ENCODE data around the gene OR5P2. TPM values are rescaled to one million over a fixed set of nuclear protein-coding genes. Genes with fewer than 3 reads are reported as not detected.

Gene OR5P2, protein sequence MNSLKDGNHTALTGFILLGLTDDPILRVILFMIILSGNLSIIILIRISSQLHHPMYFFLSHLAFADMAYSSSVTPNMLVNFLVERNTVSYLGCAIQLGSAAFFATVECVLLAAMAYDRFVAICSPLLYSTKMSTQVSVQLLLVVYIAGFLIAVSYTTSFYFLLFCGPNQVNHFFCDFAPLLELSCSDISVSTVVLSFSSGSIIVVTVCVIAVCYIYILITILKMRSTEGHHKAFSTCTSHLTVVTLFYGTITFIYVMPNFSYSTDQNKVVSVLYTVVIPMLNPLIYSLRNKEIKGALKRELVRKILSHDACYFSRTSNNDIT
- total RNA-seq (ENCODE audit: low replicate concordance), result not detected in 2 replicates

DNA sequence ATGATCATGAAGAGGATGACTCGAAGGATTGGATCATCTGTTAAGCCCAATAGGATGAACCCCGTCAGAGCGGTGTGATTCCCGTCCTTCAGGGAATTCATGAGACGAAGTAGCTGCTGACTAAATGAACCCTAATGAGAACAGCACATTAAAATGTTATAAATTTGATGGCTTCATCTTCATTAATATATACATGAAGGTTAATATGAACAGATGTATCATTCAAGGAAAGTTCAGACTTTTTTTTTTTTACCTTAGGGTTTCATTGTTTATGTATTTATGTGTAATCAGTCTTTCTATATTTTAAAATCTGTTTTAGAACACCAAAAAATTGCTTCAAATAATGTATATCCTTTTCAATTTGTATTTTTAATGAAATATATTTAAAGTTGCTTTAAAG is at the start of gene OR5P2:
Gene OR5P2 (minus strand): TSS at position 101 of the 400 bp plus-strand sequence. CDS start 0 bp downstream, at position 101.
- H3K36me3 ChIP-seq, result peaks cover 5% of the 10 kb centered on the region
- no peaks in the 10 kb centered on the region for H3K4me1 ChIP-seq
- no peak for DNase-seq (ENCODE audit: low spot score)
- no peaks in the 10 kb centered on the region for H3K4me1 Mint-ChIP-seq
- H3K27ac ChIP-seq, result no peak within 1 kb of the TSS
- no peaks in the 10 kb centered on the region for H3F3A ChIP-seq (ENCODE audit: low read depth)
- H4K20me1 ChIP-seq (ENCODE audit: low read depth), result no peaks in the 10 kb centered on the region
- no peaks in the 10 kb centered on the region for H3K27me3 ChIP-seq
- no peak within 1 kb of the TSS for H3K27ac Mint-ChIP-seq
- TF ChIP-seq EZH2 (IDR thresholded peaks at IDR 0.05) (no peak), EZH2phosphoT487 (IDR thresholded peaks at IDR 0.05) (no peak)
- H3K4me3 ChIP-seq, result no peak within 1 kb of the TSS
- H3K79me2 ChIP-seq (ENCODE audit: low read depth), result no peaks in the 10 kb centered on the region
- H3K9me3 ChIP-seq (ENCODE audit: low read depth), result no peaks in the 10 kb centered on the region
- no peak within 1 kb of the TSS for H3K4me2 ChIP-seq
- H3K36me3 Mint-ChIP-seq, result no peaks in the 10 kb centered on the region
- H2AFZ ChIP-seq (replicated peaks), result no peak within 1 kb of the TSS
- H3K27me3 Mint-ChIP-seq (ENCODE audit: insufficient read depth, low read depth), result no peaks in the 10 kb centered on the region
- no peaks in the 10 kb centered on the region for H3K9me3 Mint-ChIP-seq
- H3K9ac ChIP-seq, result no peak within 1 kb of the TSS
- H3K4me3 Mint-ChIP-seq, result no peak within 1 kb of the TSS

DNA sequence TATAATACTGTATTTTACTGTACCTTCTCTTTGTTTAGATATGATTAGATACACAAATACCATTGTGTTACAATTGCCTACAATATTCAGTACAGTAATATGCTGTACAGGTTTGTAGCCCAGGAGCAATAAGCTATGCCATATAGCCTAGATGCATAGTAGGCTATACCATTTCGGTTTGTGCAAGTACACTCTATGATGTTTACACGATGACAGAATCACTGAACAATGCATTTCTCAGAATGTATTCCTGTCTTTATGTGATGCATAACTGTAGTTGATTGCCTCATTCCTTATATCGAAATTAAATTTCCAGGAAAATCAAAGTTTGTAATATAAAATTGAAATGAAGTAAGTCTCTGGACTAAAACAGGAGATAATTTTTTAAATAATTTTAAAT is 49.3 kb upstream of the OR5P2 start:
- H3K4me1 Mint-ChIP-seq, result peaks cover 2% of the 10 kb centered on the region
- Histone ChIP-seq H3K79me2 (ENCODE audit: low read depth) (no peaks in the 10 kb centered on the region), H3K9ac (no peak overlapping the region), H3K4me3 (no peak overlapping the region), H2AFZ (replicated peaks) (no peak overlapping the region), H3K9me3 (ENCODE audit: low read depth) (no peaks in the 10 kb centered on the region), H3K4me1 (no peaks in the 10 kb centered on the region), H3K4me2 (no peak overlapping the region), H3K27ac (no peak overlapping the region), H4K20me1 (ENCODE audit: low read depth) (no peaks in the 10 kb centered on the region), H3F3A (ENCODE audit: low read depth) (no peaks in the 10 kb centered on the region), H3K27me3 (no peaks in the 10 kb centered on the region), H3K36me3 (no peaks in the 10 kb centered on the region)
- H3K4me3 Mint-ChIP-seq, result no peak overlapping the region
- H3K36me3 Mint-ChIP-seq, result no peaks in the 10 kb centered on the region
- no peak for DNase-seq (ENCODE audit: low spot score)
- H3K27me3 Mint-ChIP-seq (ENCODE audit: insufficient read depth, low read depth), result no peaks in the 10 kb centered on the region
- no peak overlapping the region for H3K27ac Mint-ChIP-seq
- TF ChIP-seq EZH2phosphoT487 (IDR thresholded peaks at IDR 0.05) (no peak), EZH2 (IDR thresholded peaks at IDR 0.05) (no peak)
- TF ChIP-seq, protein P1, sequence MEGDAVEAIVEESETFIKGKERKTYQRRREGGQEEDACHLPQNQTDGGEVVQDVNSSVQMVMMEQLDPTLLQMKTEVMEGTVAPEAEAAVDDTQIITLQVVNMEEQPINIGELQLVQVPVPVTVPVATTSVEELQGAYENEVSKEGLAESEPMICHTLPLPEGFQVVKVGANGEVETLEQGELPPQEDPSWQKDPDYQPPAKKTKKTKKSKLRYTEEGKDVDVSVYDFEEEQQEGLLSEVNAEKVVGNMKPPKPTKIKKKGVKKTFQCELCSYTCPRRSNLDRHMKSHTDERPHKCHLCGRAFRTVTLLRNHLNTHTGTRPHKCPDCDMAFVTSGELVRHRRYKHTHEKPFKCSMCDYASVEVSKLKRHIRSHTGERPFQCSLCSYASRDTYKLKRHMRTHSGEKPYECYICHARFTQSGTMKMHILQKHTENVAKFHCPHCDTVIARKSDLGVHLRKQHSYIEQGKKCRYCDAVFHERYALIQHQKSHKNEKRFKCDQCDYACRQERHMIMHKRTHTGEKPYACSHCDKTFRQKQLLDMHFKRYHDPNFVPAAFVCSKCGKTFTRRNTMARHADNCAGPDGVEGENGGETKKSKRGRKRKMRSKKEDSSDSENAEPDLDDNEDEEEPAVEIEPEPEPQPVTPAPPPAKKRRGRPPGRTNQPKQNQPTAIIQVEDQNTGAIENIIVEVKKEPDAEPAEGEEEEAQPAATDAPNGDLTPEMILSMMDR (IDR thresholded peaks at IDR 0.05), result no peak
- H3K9me3 Mint-ChIP-seq, result no peaks in the 10 kb centered on the region

DNA sequence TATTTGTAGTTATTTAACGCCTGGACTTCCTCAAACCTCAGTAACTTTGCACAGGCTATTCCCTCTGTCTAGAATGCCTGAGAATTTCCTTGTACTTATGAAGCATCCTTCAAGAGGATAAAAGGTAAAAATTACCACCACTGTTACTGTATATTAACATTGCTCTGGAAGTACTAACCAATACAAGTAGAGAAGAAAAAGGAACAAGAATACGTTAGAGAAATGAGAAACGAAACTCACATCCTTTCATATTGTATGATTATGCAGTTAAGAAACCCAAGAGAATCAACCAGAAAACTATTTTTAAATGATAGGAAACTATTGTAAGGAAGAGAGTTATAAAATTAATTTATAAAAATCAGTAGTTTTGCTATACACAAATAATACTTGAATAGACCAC is 48.2 kb upstream of the OR5P2 start:
- no peaks in the 10 kb centered on the region for H3K36me3 Mint-ChIP-seq
- DNase-seq (ENCODE audit: low spot score), result no peak
- Histone ChIP-seq H3K4me3 (no peak overlapping the region), H3K9ac (no peak overlapping the region), H3F3A (ENCODE audit: low read depth) (no peaks in the 10 kb centered on the region), H3K9me3 (ENCODE audit: low read depth) (no peaks in the 10 kb centered on the region), H3K79me2 (ENCODE audit: low read depth) (no peaks in the 10 kb centered on the region), H3K27ac (no peak overlapping the region), H3K36me3 (no peaks in the 10 kb centered on the region), H3K27me3 (no peaks in the 10 kb centered on the region), H3K4me2 (no peak overlapping the region), H3K4me1 (no peaks in the 10 kb centered on the region), H2AFZ (replicated peaks) (no peak overlapping the region), H4K20me1 (ENCODE audit: low read depth) (no peaks in the 10 kb centered on the region)
- no peak overlapping the region for H3K27ac Mint-ChIP-seq
- TF ChIP-seq EZH2 (IDR thresholded peaks at IDR 0.05) (no peak), EZH2phosphoT487 (IDR thresholded peaks at IDR 0.05) (no peak)
- TF ChIP-seq, protein P1 (IDR thresholded peaks at IDR 0.05), result no peak
- H3K27me3 Mint-ChIP-seq (ENCODE audit: insufficient read depth, low read depth), result no peaks in the 10 kb centered on the region
- H3K4me1 Mint-ChIP-seq, result peaks cover 2% of the 10 kb centered on the region
- H3K9me3 Mint-ChIP-seq, result no peaks in the 10 kb centered on the region
- H3K4me3 Mint-ChIP-seq, result no peak overlapping the region

DNA sequence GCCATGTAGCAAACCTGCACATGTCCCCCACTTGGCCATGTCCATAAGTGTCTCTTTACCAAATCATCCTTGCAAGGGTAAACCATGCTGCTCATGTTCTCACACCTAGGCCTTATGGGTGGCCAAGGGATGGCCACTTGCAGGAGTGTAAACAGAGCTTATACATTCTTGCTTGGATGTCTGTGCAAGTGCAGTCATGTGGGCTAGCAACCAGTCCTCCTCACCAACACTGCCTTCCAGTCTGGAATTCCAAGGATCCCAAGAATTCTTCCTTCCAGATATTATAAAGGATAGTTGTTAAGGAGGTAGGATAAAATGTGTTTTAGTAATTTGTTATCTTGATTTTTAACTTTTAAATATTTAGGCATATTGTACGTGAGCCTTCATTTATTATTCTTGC is 47.8 kb upstream of the OR5P2 start:
- H3F3A ChIP-seq (ENCODE audit: low read depth), result no peaks in the 10 kb centered on the region
- H3K27me3 ChIP-seq, result no peaks in the 10 kb centered on the region
- H3K9me3 ChIP-seq (ENCODE audit: low read depth), result no peaks in the 10 kb centered on the region
- no peaks in the 10 kb centered on the region for H3K79me2 ChIP-seq (ENCODE audit: low read depth)
- H2AFZ ChIP-seq (replicated peaks), result no peak overlapping the region
- H3K27ac ChIP-seq, result no peak overlapping the region
- H3K4me1 ChIP-seq, result no peaks in the 10 kb centered on the region
- no peak overlapping the region for H3K27ac Mint-ChIP-seq
- H3K9me3 Mint-ChIP-seq, result no peaks in the 10 kb centered on the region
- no peaks in the 10 kb centered on the region for H3K36me3 Mint-ChIP-seq
- TF ChIP-seq, protein P1 (IDR thresholded peaks at IDR 0.05), result no peak
- no peak for TF ChIP-seq EZH2phosphoT487 (IDR thresholded peaks at IDR 0.05)
- no peak for TF ChIP-seq EZH2 (IDR thresholded peaks at IDR 0.05)
- no peak for DNase-seq (ENCODE audit: low spot score)
- H4K20me1 ChIP-seq (ENCODE audit: low read depth), result no peaks in the 10 kb centered on the region
- no peak overlapping the region for H3K4me2 ChIP-seq
- H3K4me3 Mint-ChIP-seq, result no peak overlapping the region
- H3K27me3 Mint-ChIP-seq (ENCODE audit: insufficient read depth, low read depth), result no peaks in the 10 kb centered on the region
- H3K4me1 Mint-ChIP-seq, result peaks cover 2% of the 10 kb centered on the region
- no peak overlapping the region for H3K4me3 ChIP-seq
- no peaks in the 10 kb centered on the region for H3K36me3 ChIP-seq
- no peak overlapping the region for H3K9ac ChIP-seq
